ENCODE measurements around the gene NPM1. TPM values are rescaled to one million over a fixed set of nuclear protein-coding genes. Genes with fewer than 3 reads are reported as not detected.

NPM1 gene
- total RNA-seq, 1 experiment from 2014 or later: 1,998 TPM

DNA sequence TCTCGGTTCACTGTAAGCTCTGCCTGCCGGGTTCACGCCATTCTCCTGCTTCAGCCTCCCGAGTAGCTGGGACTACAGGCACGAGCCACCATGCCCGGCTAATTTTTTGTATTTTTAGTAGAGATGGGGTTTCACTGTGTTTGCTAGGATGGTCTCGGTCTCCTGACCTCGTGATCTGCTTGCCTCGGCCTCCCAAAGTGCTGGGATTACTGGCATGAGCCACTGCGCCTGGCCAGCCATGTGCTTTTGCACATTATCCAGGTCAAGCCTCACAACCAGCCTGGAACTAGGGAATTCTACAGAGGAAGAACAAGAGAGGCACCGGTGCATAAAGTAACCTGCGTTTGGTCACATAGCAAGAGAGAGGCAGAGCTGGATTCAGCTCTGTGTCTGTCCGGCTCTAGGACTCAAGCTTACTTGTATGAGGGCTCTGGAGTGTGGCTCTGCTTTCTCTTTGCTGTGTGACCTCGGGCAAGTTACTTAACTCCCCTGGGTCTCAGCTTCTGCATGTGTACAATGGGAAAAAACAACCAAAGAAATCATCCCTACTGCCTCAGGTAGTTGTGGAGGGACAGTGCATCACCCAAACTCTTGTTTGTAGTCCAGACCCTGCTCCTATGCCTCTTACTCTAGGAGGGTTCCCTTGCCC, 38.1 kb downstream of the NPM1 start:
- ChIA-PET POLR2A (ENCODE audit: low non-redundant PET) (no interaction called here), CTCF (no interaction called here)
- no peak for TF ChIP-seq EZH2 (IDR thresholded peaks at IDR 0.05; ENCODE audit: borderline replicate concordance, low read depth, low read length, poor library complexity, severe bottlenecking)
- TF ChIP-seq, protein P1, sequence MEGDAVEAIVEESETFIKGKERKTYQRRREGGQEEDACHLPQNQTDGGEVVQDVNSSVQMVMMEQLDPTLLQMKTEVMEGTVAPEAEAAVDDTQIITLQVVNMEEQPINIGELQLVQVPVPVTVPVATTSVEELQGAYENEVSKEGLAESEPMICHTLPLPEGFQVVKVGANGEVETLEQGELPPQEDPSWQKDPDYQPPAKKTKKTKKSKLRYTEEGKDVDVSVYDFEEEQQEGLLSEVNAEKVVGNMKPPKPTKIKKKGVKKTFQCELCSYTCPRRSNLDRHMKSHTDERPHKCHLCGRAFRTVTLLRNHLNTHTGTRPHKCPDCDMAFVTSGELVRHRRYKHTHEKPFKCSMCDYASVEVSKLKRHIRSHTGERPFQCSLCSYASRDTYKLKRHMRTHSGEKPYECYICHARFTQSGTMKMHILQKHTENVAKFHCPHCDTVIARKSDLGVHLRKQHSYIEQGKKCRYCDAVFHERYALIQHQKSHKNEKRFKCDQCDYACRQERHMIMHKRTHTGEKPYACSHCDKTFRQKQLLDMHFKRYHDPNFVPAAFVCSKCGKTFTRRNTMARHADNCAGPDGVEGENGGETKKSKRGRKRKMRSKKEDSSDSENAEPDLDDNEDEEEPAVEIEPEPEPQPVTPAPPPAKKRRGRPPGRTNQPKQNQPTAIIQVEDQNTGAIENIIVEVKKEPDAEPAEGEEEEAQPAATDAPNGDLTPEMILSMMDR (conservative IDR thresholded peaks at IDR 0.05; ENCODE audit: low read depth, low read length): no peak
- BruUV-seq (replicated peaks): no TSS peak
- intact Hi-C loops (cut with micrococcal nuclease; ENCODE audit: unreplicated experiment): loop anchor here (10.0 kb wide), 1 partner anchor 199 kb away; no protein-coding TSS in a partner anchor
- Histone ChIP-seq H3K27me3 (replicated peaks; ENCODE audit: insufficient read depth, low read depth, low read length, poor library complexity) (no peaks in the 10 kb centered on the region), H3K9me3 (ENCODE audit: low read depth, low read length, poor library complexity, severe bottlenecking) (no peaks in the 10 kb centered on the region), H3K4me1 (ENCODE audit: insufficient read depth, low read length, poor library complexity, severe bottlenecking) (peaks cover 8% of the 10 kb centered on the region), H3K36me3 (ENCODE audit: insufficient read depth, low read length, poor library complexity, severe bottlenecking) (no peaks in the 10 kb centered on the region), H3K4me3 (ENCODE audit: low read depth, low read length, poor library complexity, severe bottlenecking) (no peak overlapping the region), H3K27ac (ENCODE audit: low read depth, low read length, poor library complexity, severe bottlenecking) (no peak overlapping the region)
- DNase-seq (ENCODE audit: low spot score): no peak

DNA sequence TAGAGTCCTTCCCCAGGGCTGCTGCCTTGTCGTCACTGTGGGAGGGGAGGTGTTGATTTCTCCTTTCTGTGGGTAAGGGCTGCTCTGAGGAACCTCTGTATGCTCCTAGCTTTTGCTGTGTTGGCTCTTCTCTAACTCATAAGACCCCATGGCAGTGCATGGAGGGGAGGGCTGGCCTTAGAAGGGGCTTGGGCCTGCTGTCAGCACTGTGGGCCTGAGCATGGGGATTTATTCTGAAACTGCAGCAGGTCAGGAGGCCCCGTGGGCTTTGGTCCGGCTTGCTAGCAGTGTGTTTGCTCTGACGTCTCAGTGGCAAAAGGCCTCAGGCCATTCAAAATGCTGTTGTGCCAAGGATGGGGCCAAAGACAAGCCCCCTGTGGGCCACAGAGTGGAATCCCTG, 38.6 kb downstream of the NPM1 start:
- Histone ChIP-seq H3K27ac (ENCODE audit: low read depth, low read length, poor library complexity, severe bottlenecking) (no peak overlapping the region), H3K4me1 (ENCODE audit: insufficient read depth, low read length, poor library complexity, severe bottlenecking) (peaks cover 2% of the 10 kb centered on the region), H3K4me3 (ENCODE audit: low read depth, low read length, poor library complexity, severe bottlenecking) (no peak overlapping the region), H3K27me3 (replicated peaks; ENCODE audit: insufficient read depth, low read depth, low read length, poor library complexity) (no peaks in the 10 kb centered on the region), H3K36me3 (ENCODE audit: insufficient read depth, low read length, poor library complexity, severe bottlenecking) (no peaks in the 10 kb centered on the region), H3K9me3 (ENCODE audit: low read depth, low read length, poor library complexity, severe bottlenecking) (no peaks in the 10 kb centered on the region)
- no peak for DNase-seq (ENCODE audit: low spot score)
- no TSS peak for BruUV-seq (replicated peaks)
- TF ChIP-seq, protein P1 (conservative IDR thresholded peaks at IDR 0.05; ENCODE audit: low read depth, low read length): no peak
- no peak for TF ChIP-seq EZH2 (IDR thresholded peaks at IDR 0.05; ENCODE audit: borderline replicate concordance, low read depth, low read length, poor library complexity, severe bottlenecking)
- ChIA-PET POLR2A (ENCODE audit: low non-redundant PET) (no interaction called here), CTCF (no interaction called here)
- intact Hi-C loops (cut with micrococcal nuclease; ENCODE audit: unreplicated experiment): loop anchor here (10.0 kb wide), 1 partner anchor 199 kb away; no protein-coding TSS in a partner anchor

DNA sequence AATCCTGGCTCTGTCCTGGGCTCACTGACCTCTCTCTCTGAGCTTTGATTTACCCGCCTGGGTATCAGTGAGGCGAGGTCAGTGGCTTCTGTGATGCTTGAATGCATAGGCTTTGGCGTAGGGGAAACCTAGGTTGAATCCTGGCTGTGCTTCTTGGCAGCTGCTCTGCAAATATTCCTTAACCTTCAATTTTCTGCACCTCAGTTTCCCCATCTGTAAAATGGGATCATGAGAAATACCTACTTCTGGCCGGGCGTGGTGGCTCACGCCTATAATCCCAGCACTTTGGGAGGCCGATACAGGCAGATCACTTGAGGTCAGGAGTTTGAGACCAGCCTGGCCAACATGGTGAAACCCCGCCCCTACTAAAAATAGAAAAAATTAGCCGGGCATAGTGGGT, 39.0 kb downstream of the NPM1 start:
- no peak overlapping the region for H3K4me3 ChIP-seq (ENCODE audit: low read depth, low read length, poor library complexity, severe bottlenecking)
- no peak overlapping the region for H3K27ac ChIP-seq (ENCODE audit: low read depth, low read length, poor library complexity, severe bottlenecking)
- ChIA-PET POLR2A (ENCODE audit: low non-redundant PET) (no interaction called here), CTCF (no interaction called here)
- no peaks in the 10 kb centered on the region for H3K36me3 ChIP-seq (ENCODE audit: insufficient read depth, low read length, poor library complexity, severe bottlenecking)
- intact Hi-C loops (cut with micrococcal nuclease; ENCODE audit: unreplicated experiment): loop anchor here (10.0 kb wide), 1 partner anchor 198 kb away; no protein-coding TSS in a partner anchor
- TF ChIP-seq, protein P1 (conservative IDR thresholded peaks at IDR 0.05; ENCODE audit: low read depth, low read length): no peak
- TF ChIP-seq EZH2 (IDR thresholded peaks at IDR 0.05; ENCODE audit: borderline replicate concordance, low read depth, low read length, poor library complexity, severe bottlenecking): no peak
- DNase-seq (ENCODE audit: low spot score): no peak
- no peaks in the 10 kb centered on the region for H3K27me3 ChIP-seq (replicated peaks; ENCODE audit: insufficient read depth, low read depth, low read length, poor library complexity)
- H3K9me3 ChIP-seq (ENCODE audit: low read depth, low read length, poor library complexity, severe bottlenecking): no peaks in the 10 kb centered on the region
- H3K4me1 ChIP-seq (ENCODE audit: insufficient read depth, low read length, poor library complexity, severe bottlenecking): no peaks in the 10 kb centered on the region
- no TSS peak for BruUV-seq (replicated peaks)
